K562 (cell line): ENCODE data around the gene SECISBP2. TPM values are rescaled to one million over a fixed set of nuclear protein-coding genes. Genes with fewer than 3 reads are reported as not detected.

Experiments used
- ARNT ChIP-seq, 2 experiments: fragments of 450-650 bp; IDR thresholded peaks; 2 replicates each; pipeline ENCODE4 v1.6.1; 2016; ENCODE audit warnings: mild to moderate bottlenecking in 1 of 2
- BRF1 ChIP-seq: IDR thresholded peaks from 3 replicates; pipeline ENCODE4 v1.6.1; 2011; ENCODE audit warnings: borderline replicate concordance, mild to moderate bottlenecking; ENCODE audit not compliant: insufficient read length; ENCODE audit errors: extremely low read depth
- CBX5 ChIP-seq: IDR thresholded peaks from 2 replicates; pipeline ENCODE4 v1.6.1; 2014; ENCODE audit warnings: low read depth, borderline replicate concordance
- ELF2 ChIP-seq: fragments of 250-450 bp; sonication (Bioruptor Pico); IDR thresholded peaks from 2 replicates; pipeline ENCODE4 v1.5.0; 2021; ENCODE audit warnings: mild to moderate bottlenecking
- HSF4 ChIP-seq: fragments of 250-450 bp; sonication (Bioruptor Pico); IDR thresholded peaks from 2 replicates; pipeline ENCODE4 v2.1.2; 2022; ENCODE audit warnings: mild to moderate bottlenecking, moderate library complexity, borderline replicate concordance
- MCM7 ChIP-seq, 2 experiments: fragments of 450-650 bp; IDR thresholded peaks; 2 replicates each; pipeline ENCODE4 v1.6.1; 2016 to 2018
- RAD21 ChIP-seq, 2 experiments: fragments of 250-450 bp in 1 of 2; fragments of 450-650 bp in 1 of 2; sonication (Bioruptor Pico) in 1 of 2; formaldehyde crosslinking in 1 of 2; IDR thresholded peaks in 1 of 2; conservative IDR thresholded peaks in 1 of 2; 2 replicates each; pipeline versions ENCODE4 v1.4.0 to v1.8.0; 2020 to 2022; ENCODE audit warnings: mild to moderate bottlenecking in 2 of 2, moderate library complexity in 1 of 2
- RBBP5 ChIP-seq: fragments of 200-600 bp; sonication (generic); IDR thresholded peaks from 2 replicates; pipeline ENCODE4 v1.6.1; 2012; ENCODE audit warnings: borderline replicate concordance, mild to moderate bottlenecking, low read length, control low read depth, inconsistent platforms; ENCODE audit not compliant: insufficient read depth, poor library complexity, severe bottlenecking
- ZNF431 ChIP-seq: sonication (generic); formaldehyde crosslinking; IDR thresholded peaks from 2 replicates; pipeline ENCODE4 v1.8.0; 2022; ENCODE audit warnings: mild to moderate bottlenecking, missing genetic modification reagents
- ZNF644 ChIP-seq: fragments of 200-800 bp; sonication (Bioruptor generic); IDR thresholded peaks from 2 replicates; pipeline ENCODE4 v1.6.1; 2016; ENCODE audit warnings: low read depth, missing genetic modification characterization, missing compliant biosample characterization
- ZNF699 ChIP-seq: fragments of 250-450 bp; sonication (Bioruptor Pico); IDR thresholded peaks from 2 replicates; pipeline ENCODE4 v1.8.0; 2021; ENCODE audit warnings: mild to moderate bottlenecking, moderate library complexity; ENCODE audit not compliant: insufficient replicate concordance
- polyA plus RNA-seq, 8 experiments: library from polyadenylated mRNA; depleted of rRNA in 4 of 8; stranded (reverse) in 5 of 8; unstranded in 3 of 8; fragments of >200 nt; fragmentation: Nextera tagmentation in 2 of 8; fragmentation: Illumina TruSeq in 1 of 8; extraction: Ambion mirVana in 2 of 8; extraction: Trizol in 1 of 8; gene quantifications; 2 replicates each; pipeline versions ENCODE4 v1.2.1 to v1.2.3, GENCODE V29; 2011 to 2014; ENCODE audit warnings: inconsistent platforms in 1 of 8, missing spikeins in 1 of 8
- total RNA-seq, 7 experiments: library from RNA; depleted of rRNA in 6 of 7; stranded (reverse); fragments of >200 nt in 6 of 7; fragmentation: Illumina TruSeq in 2 of 7; extraction: Trizol in 2 of 7; gene quantifications; 2 replicates each; pipeline versions ENCODE4 v1.2.1 to v1.2.3, GENCODE V29; 2011 to 2021; ENCODE audit warnings: low replicate concordance in 1 of 7
- TF ChIP-seq, protein P1 (sequence below): fragments of 250-450 bp; sonication (Bioruptor Pico); IDR thresholded peaks from 2 replicates; pipeline ENCODE4 v1.8.0; 2022; ENCODE audit warnings: moderate library complexity, mild to moderate bottlenecking, inconsistent platforms
- TF ChIP-seq, protein P2 (sequence below): IDR thresholded peaks from 2 replicates; pipeline ENCODE4 v1.6.1; 2016; ENCODE audit warnings: missing genetic modification characterization, missing compliant biosample characterization
- TF ChIP-seq, protein P3 (sequence below): fragments of 250-450 bp; sonication (Bioruptor Pico); IDR thresholded peaks from 2 replicates; pipeline ENCODE4 v1.9.0; 2021; ENCODE audit warnings: mild to moderate bottlenecking
- TF ChIP-seq, protein P4 (sequence below): fragments of 450-650 bp; IDR thresholded peaks from 2 replicates; pipeline ENCODE4 v1.6.1; 2016
- TF ChIP-seq, protein P5 (sequence below): sonication (generic); formaldehyde crosslinking; IDR thresholded peaks from 2 replicates; pipeline ENCODE4 v1.8.1; 2023; ENCODE audit warnings: mild to moderate bottlenecking, missing genetic modification reagents
- TF ChIP-seq, protein P6 (sequence below): fragments of 200-800 bp; sonication (Bioruptor generic); IDR thresholded peaks from 2 replicates; pipeline ENCODE4 v1.6.1; 2017; ENCODE audit warnings: missing genetic modification characterization, missing compliant biosample characterization

Gene SECISBP2
- total and polyA plus RNA-seq, 9 of the 15 experiments (the other 6 are each of a cell fraction or from before 2014, with no cell fraction given), result 3.2 to 41.6 (median 26.1) TPM

DNA sequence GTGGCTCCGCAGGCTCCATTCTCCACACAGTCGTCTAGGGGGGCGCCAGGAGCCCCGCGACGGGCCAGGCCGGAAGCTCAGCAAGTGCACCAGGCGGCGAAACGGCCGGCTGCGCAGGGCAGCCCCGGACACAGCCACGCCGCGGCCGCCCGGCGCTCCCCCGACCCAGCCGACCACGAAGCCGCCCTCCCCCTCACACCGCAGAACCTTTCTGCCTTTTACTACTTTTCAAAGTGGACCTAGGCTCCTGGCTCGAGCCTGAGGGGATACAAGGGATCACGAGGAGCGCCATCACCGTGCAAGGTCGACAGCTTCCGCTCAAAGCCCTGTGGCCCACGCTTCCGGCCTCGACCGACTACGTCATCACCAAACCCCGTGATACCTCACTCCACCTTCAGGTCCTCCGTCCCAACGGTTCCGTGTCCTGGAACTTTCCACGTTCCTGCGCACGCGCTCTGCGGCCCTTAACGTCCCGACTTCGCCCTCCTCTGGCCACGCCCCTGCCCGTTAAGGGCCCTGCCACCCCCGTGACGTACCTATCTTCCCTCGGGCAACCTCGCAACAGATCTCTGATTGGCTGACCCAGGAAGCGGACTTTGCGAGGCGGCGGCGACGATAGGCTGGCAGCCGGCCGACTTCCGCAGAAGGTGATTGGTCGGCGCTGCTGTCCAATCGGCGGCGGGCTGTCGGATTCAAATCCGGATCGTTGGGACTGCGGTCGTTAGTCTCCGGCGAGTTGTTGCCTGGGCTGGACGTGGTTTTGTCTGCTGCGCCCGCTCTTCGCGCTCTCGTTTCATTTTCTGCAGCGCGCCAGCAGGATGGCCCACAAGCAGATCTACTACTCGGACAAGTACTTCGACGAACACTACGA, 7.6 kb upstream of the SECISBP2 start, which contains the start of gene CKS2 (continued):
- no peak for TF ChIP-seq ZNF644 (tag)
- TF ChIP-seq, protein P1, sequence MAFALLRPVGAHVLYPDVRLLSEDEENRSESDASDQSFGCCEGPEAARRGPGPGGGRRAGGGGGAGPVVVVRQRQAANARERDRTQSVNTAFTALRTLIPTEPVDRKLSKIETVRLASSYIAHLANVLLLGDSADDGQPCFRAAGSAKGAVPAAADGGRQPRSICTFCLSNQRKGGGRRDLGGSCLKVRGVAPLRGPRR (CRISPR knock-in tag), result no peak
- TF ChIP-seq, protein P2, sequence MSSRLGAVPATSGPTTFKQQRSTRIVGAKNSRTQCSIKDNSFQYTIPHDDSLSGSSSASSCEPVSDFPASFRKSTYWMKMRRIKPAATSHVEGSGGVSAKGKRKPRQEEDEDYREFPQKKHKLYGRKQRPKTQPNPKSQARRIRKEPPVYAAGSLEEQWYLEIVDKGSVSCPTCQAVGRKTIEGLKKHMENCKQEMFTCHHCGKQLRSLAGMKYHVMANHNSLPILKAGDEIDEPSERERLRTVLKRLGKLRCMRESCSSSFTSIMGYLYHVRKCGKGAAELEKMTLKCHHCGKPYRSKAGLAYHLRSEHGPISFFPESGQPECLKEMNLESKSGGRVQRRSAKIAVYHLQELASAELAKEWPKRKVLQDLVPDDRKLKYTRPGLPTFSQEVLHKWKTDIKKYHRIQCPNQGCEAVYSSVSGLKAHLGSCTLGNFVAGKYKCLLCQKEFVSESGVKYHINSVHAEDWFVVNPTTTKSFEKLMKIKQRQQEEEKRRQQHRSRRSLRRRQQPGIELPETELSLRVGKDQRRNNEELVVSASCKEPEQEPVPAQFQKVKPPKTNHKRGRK (tag), result no peak
- TF ChIP-seq, protein P3, sequence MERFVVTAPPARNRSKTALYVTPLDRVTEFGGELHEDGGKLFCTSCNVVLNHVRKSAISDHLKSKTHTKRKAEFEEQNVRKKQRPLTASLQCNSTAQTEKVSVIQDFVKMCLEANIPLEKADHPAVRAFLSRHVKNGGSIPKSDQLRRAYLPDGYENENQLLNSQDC (CRISPR knock-in tag), result no peak
- no peak for TF ChIP-seq CBX5
- no peak for TF ChIP-seq RAD21 (CRISPR knock-in tag; conservative IDR thresholded peaks at IDR 0.05 in 1 of 2, IDR thresholded peaks at IDR 0.05 in 1 of 2)
- TF ChIP-seq RBBP5, result no peak
- peak; percentile 80 for TF ChIP-seq ELF2 (CRISPR knock-in tag)
- no peak for TF ChIP-seq ZNF699 (CRISPR knock-in tag)
- no peak for TF ChIP-seq ARNT (IDR thresholded peaks at IDR 0.05)
- TF ChIP-seq, protein P4, sequence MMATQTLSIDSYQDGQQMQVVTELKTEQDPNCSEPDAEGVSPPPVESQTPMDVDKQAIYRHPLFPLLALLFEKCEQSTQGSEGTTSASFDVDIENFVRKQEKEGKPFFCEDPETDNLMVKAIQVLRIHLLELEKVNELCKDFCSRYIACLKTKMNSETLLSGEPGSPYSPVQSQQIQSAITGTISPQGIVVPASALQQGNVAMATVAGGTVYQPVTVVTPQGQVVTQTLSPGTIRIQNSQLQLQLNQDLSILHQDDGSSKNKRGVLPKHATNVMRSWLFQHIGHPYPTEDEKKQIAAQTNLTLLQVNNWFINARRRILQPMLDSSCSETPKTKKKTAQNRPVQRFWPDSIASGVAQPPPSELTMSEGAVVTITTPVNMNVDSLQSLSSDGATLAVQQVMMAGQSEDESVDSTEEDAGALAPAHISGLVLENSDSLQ, result peak; percentile 86
- no peak for TF ChIP-seq HSF4 (CRISPR knock-in tag)
- TF ChIP-seq MCM7 (IDR thresholded peaks at IDR 0.05), result no peak
- no peak for TF ChIP-seq BRF1
- TF ChIP-seq, protein P5, sequence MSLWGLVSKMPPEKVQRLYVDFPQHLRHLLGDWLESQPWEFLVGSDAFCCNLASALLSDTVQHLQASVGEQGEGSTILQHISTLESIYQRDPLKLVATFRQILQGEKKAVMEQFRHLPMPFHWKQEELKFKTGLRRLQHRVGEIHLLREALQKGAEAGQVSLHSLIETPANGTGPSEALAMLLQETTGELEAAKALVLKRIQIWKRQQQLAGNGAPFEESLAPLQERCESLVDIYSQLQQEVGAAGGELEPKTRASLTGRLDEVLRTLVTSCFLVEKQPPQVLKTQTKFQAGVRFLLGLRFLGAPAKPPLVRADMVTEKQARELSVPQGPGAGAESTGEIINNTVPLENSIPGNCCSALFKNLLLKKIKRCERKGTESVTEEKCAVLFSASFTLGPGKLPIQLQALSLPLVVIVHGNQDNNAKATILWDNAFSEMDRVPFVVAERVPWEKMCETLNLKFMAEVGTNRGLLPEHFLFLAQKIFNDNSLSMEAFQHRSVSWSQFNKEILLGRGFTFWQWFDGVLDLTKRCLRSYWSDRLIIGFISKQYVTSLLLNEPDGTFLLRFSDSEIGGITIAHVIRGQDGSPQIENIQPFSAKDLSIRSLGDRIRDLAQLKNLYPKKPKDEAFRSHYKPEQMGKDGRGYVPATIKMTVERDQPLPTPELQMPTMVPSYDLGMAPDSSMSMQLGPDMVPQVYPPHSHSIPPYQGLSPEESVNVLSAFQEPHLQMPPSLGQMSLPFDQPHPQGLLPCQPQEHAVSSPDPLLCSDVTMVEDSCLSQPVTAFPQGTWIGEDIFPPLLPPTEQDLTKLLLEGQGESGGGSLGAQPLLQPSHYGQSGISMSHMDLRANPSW (CRISPR knock-in tag), result no peak
- no peak for TF ChIP-seq ZNF431 (CRISPR knock-in tag)
- TF ChIP-seq, protein P6, sequence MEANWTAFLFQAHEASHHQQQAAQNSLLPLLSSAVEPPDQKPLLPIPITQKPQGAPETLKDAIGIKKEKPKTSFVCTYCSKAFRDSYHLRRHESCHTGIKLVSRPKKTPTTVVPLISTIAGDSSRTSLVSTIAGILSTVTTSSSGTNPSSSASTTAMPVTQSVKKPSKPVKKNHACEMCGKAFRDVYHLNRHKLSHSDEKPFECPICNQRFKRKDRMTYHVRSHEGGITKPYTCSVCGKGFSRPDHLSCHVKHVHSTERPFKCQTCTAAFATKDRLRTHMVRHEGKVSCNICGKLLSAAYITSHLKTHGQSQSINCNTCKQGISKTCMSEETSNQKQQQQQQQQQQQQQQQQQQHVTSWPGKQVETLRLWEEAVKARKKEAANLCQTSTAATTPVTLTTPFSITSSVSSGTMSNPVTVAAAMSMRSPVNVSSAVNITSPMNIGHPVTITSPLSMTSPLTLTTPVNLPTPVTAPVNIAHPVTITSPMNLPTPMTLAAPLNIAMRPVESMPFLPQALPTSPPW (CRISPR knock-in tag), result no peak; the same call in 1 of the 2 replicates
